Measurements from ENCODE around the gene TLR4.

GRCh38 chr9:117737721-117738226 is 33.6 kb downstream of the TLR4 start:
- TF ChIP-seq, protein P1, sequence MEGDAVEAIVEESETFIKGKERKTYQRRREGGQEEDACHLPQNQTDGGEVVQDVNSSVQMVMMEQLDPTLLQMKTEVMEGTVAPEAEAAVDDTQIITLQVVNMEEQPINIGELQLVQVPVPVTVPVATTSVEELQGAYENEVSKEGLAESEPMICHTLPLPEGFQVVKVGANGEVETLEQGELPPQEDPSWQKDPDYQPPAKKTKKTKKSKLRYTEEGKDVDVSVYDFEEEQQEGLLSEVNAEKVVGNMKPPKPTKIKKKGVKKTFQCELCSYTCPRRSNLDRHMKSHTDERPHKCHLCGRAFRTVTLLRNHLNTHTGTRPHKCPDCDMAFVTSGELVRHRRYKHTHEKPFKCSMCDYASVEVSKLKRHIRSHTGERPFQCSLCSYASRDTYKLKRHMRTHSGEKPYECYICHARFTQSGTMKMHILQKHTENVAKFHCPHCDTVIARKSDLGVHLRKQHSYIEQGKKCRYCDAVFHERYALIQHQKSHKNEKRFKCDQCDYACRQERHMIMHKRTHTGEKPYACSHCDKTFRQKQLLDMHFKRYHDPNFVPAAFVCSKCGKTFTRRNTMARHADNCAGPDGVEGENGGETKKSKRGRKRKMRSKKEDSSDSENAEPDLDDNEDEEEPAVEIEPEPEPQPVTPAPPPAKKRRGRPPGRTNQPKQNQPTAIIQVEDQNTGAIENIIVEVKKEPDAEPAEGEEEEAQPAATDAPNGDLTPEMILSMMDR (IDR thresholded peaks at IDR 0.05), result no peak
- no peak for TF ChIP-seq POLR2A (IDR thresholded peaks at IDR 0.05)
